ENCODE results near the gene CALHM2. TPM values are rescaled to one million over a fixed set of nuclear protein-coding genes. Genes with fewer than 3 reads are reported as not detected.

CALHM2 gene
- total RNA-seq, 1 donor from 2014 or later, result 94.3 TPM

Other genes with a start within 250 kb of the CALHM2 start
- gene RPEL1, start 206.5 kb downstream of the CALHM2 start, total RNA-seq, result not detected
- 3.9 TPM for gene INA, start 175.2 kb downstream of the CALHM2 start, total RNA-seq
- 8.3 TPM for gene PCGF6, start 101.2 kb downstream of the CALHM2 start, total RNA-seq
- gene TAF5, start 84.4 kb downstream of the CALHM2 start, total RNA-seq, result 4.4 TPM
- gene ATP5MK, start 55.9 kb downstream of the CALHM2 start, total RNA-seq, result 180 TPM
- gene PDCD11, start 55.7 kb downstream of the CALHM2 start, total RNA-seq, result 22.8 TPM
- not detected for gene CALHM1, start 6.5 kb upstream of the CALHM2 start, total RNA-seq
- not detected for gene CALHM3, start 26.9 kb upstream of the CALHM2 start, total RNA-seq
- gene NEURL1, start 41.3 kb upstream of the CALHM2 start, total RNA-seq, result 4.2 TPM

All from vagina (tissue), 1 donor.